NCI-H460 (cell line): ENCODE measurements around the gene CTTN. TPM values are rescaled to one million over a fixed set of nuclear protein-coding genes. Genes with fewer than 3 reads are reported as not detected.
"Not testable (repeated sequence)": the region's sequence is repeated elsewhere in the genome, so short reads cannot be mapped to it uniquely, and the experiment has no call there.

Source experiments
- DNase-seq: peaks from one replicate; pipeline ENCODE4 v3.0.0-alpha.2; 2016; ENCODE audit warnings: low read depth; ENCODE audit errors: extremely low read depth
- total RNA-seq: library from RNA; depleted of rRNA; stranded (reverse); fragments of >200 nt; shearing (Covaris generic); gene quantifications from 2 replicates; pipeline ENCODE4 v1.2.3, GENCODE V29; 2014

Gene CTTN
- total RNA-seq, 1 experiment from 2014 or later, result 67.7 TPM

DNA sequence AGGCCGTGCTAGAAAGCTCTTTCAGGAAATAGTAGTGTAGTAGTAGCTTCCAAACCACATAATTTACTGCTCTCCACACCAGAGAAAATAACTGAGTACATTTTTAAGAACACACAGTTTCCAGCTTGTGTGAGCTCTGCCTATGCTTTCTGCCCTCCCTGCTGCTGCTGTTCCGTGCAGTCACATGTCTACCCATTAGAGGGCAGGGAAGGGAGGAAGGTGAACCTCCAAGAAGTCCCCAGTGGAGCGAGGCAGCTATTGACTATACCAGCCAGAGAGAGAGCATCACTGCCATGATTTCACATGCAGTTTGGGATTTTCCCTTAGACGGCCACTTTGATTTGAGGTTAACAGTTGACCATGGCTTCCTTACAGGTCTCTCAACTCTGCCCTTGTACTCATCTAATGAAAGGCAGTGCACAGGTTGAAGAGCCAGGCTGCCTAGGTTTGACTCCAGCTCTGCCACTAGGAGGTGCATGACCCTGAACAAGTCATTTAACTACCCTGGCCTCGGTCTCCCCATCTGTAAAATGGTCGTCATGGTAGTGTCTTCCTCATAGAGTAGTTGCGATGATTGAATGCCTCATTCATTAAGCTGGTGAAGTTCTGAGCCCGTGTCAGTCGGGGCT is 19.7 kb upstream of the CTTN start:
- DNase-seq, result no peak

GRCh38 chr11:70381350-70381749 is 17.0 kb upstream of the CTTN start:
- no peak for DNase-seq

DNA sequence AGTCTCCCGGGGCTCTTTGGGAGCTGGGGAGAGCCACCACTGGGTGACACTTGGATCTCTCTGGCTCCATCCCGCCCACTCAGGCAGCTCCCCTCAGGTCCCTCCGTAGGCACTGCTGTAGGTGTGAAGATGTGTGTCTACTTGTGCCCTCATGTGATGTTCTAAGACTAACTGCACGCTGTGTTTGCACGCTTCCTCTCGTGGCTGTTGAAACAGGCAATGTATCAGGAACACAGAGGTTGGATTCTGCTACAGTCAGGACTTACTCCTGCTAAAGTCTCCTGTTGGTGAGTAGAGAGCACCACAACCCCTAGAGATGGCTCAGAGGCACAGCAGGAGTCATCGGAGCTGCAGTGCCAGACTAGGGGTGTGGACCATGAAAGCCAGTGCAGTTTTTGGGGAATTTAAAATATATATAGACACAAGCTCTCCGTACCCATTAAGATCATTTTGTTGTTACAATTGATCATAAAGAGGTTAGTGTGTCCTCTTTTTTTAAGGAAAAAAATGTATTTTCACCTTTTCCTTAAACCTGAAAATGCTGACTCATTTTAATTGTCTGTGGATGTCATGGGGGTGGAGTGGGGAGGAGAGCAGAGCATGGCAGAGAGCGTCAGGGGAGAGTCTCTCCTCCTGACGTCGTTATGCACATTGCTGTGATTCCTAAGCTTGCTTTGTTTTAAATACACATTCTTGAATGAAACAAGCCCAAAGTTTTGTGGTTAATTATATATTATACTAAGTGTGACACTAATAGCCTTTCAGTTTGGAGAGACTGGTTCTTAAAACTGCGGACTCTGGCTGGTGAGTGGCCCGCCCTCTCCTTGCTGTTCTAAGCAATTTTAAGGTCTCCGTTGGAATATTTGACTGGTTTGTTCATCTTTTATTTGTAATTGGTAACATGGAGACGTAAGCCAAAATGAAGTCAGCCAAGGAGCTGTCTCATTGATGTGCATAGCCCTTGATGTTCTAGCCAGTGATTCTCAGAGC is 16.2 kb upstream of the CTTN start:
- no peak for DNase-seq

GRCh38 chr11:70383664-70384565 is 14.4 kb upstream of the CTTN start:
- DNase-seq, result no peak

GRCh38 chr11:70384566-70385152 is 13.7 kb upstream of the CTTN start:
- no peak for DNase-seq

GRCh38 chr11:70387564-70387963 is 10.8 kb upstream of the CTTN start:
- DNase-seq, result no peak

- no peak for DNase-seq
These were observed 9.1 kb upstream of the CTTN start for GRCh38 chr11:70389201-70389600.

- not testable (repeated sequence) for DNase-seq
These were observed 7.4 kb upstream of the CTTN start for GRCh38 chr11:70390882-70391281.

GRCh38 chr11:70394211-70394950 is 3.9 kb upstream of the CTTN start:
- DNase-seq, result no peak

DNA sequence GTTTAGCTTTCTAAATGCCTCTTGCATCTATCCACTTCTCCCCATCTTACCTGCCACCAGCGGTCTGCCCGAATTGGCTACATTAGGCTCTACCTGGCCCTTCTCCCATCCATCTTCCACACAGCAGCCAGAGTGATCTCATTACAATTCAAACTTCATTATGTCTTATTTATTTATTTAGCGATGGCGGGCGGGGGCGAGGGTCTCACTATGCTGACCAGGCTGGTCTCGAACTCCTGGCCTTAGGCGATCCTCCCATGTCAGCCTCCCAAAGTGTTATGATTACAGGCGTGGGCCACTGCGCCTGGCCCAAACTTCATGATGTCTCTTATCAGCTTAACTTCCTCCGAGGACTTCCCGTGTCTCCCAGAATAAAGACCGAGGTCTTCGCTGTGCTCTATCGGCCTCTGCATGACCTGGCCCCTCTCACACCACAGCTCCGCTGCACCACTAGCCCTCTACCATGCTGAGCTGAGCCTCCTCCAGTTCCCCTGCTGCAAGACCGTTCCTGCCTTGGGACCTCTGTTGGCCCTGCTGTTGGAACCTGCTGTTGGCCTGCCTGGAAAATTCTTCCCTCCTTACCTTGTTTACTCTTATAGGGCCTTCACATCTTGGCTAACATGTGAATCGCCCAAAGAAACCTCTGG is 870 bp upstream of the CTTN start:
- no peak for DNase-seq

DNA sequence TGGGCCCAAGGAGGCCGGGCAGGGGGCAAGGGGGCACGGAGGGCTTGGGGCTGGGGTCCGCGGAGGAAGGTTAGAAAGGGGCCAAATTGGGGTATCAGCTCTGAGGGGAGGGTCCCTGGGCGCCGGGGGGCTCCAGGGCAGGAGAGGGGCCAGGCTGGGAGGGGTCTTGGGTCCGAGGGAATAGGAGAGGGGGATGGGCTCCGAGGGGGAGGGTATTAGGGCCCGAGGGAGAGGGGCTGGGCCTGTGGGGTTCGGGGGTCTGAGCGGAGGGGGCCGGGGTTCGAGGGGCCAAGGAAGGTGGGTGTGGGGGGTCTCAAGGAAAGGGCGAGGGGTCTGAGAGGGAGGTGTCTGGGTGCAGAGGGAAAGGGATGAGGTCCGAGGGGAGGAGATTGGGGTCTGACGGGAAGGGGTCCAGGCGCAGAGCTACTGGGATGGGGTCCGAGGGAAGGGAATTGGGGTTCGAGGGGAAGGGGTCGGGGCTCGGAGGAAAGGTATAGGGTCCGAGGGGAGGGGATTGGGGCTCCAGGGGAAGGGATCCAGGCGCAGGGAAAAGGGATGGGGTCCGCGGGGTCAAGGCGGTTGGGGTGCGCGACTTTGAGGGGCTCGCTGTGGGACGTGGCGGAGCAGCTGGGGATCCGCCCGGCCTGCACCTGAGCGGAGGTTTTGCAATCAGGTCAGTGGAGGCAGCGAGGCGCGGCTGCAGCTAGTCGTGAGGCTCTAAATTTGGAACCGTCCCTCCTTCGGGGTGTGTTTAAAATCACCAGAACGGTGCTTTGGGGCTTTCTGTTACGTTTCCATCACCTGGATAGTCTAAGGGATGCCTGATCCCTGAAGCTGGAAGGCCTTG is 728 bp downstream of the CTTN start:
- no peak for DNase-seq

GRCh38 chr11:70399681-70400112 is 1.4 kb downstream of the CTTN start:
- DNase-seq, result peak; percentile 58

GRCh38 chr11:70400643-70401042 is 2.3 kb downstream of the CTTN start:
- DNase-seq, result no peak

- no peak for DNase-seq
These were observed 3.7 kb downstream of the CTTN start for GRCh38 chr11:70402016-70402415.

DNA sequence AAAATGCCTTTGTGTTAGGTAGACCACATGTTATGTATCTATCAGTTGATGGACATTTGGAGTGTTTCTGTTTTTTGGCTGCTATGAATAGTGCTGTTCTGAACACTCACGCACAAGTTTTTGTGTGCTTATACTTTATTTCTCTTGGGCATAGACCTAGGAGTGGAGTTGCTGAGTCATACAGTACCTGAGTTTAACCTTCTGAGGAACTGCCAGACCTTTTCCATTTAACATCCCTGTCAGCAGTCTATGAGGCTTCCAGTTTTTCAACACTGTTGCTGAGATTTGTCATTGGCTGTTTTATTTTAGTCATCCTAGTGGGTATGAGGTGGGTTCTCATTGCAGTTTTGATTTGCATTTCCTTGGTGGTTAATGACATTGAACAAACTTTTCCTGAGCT is 4.4 kb downstream of the CTTN start:
- DNase-seq, result no peak

DNA sequence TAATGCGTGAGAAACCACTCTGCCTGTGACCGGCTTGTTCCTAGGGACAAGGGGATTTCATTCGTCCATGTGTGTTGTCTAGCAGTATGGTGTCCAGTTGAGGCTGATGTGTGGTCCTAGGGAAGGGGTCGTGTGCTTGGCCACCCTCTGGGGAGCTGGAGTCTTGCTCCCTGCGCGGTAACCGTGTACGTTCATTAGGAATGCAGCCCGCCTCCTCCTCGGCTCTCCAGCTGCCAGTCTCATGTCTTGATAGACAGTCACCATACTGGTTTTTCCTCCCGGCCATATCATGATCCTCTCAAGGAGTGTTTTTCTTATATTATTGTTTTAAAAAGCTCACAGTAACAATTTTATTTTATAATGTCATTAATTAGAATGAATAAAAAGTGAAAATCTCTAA is 5.9 kb downstream of the CTTN start:
- no peak for DNase-seq

DNA sequence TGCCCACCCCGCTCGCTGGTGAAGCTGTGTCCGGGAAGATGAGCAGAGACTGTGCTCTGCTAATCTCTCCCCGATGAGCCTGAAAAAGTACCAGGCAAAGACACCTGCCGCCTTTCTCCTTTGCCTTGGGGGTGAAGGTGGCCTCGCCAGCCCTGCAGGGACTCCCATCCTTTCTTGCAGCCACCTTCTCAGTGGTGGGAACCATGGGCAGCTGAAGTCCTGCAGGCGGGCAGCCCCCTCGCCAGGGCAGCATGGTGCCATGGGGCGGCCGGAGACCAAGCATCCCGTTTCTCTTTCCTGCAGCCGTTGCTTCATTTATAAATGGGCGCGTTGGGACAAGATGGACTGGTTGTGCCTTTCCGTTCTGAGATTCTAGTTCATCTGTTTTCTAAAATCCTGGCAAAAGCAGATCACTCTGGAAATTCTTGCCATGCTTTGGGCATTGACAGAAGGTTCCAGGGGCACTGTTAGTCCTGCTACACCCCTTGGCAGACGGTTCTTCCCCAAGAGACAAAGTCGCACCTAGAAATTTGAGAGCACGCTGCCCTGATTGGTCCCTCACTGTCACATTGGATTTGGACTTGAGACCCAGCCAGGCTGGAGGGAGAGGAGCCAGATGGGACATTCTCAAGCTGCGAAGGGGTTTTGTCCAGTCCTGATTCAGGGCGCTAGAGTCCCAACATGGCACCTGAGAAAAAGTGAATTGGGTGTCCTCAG is 7.5 kb downstream of the CTTN start:
- no peak for DNase-seq

- DNase-seq, result no peak
These were observed 8.8 kb downstream of the CTTN start for GRCh38 chr11:70407121-70407520.
